ENCODE data around the gene DUOX2. TPM values are rescaled to one million over a fixed set of nuclear protein-coding genes. Genes with fewer than 3 reads are reported as not detected.

DUOX2 gene
- polyA plus RNA-seq, 1 donor from 2014 or later = not detected

- Histone ChIP-seq H3K27ac (ENCODE audit: low read length) (no peak overlapping the region), H4K20me1 (ENCODE audit: insufficient read depth) (no peaks in the 10 kb centered on the region), H3K79me2 (replicated peaks; ENCODE audit: insufficient read depth, low read length) (no peaks in the 10 kb centered on the region), H3K4me3 (ENCODE audit: low read length) (no peak overlapping the region), H3K9ac (ENCODE audit: low read length) (no peak overlapping the region), H3K4me2 (ENCODE audit: low read length) (no peak overlapping the region), H3K9me2 (ENCODE audit: insufficient read depth, low read length) (no peaks in the 10 kb centered on the region), H3K27me3 (ENCODE audit: insufficient read depth, low read depth, low read length) (no peaks in the 10 kb centered on the region), H3K36me3 (ENCODE audit: insufficient read depth, low read length) (no peaks in the 10 kb centered on the region), H2AFZ (ENCODE audit: low read depth, low read length) (no peak overlapping the region), H3K9me3 (ENCODE audit: low read length) (no peaks in the 10 kb centered on the region), H3F3A (ENCODE audit: insufficient read depth, low read length, poor library complexity, severe bottlenecking) (no peaks in the 10 kb centered on the region)
- TF ChIP-seq TAF1 (IDR thresholded peaks at IDR 0.05; ENCODE audit: low read depth) (no peak), RAD21 (conservative IDR thresholded peaks at IDR 0.05) (no peak), SMC3 (conservative IDR thresholded peaks at IDR 0.05; ENCODE audit: poor library complexity) (no peak), POLR2AphosphoS5 (IDR thresholded peaks at IDR 0.05) (no peak), EZH2 (IDR thresholded peaks at IDR 0.05; ENCODE audit: borderline replicate concordance, insufficient read depth, low read length, poor library complexity, severe bottlenecking) (no peak), REST (IDR thresholded peaks at IDR 0.05; ENCODE audit: borderline replicate concordance) (no peak), EP300 (conservative IDR thresholded peaks at IDR 0.05; ENCODE audit: poor library complexity, severe bottlenecking) (no peak), CTCF (IDR thresholded peaks at IDR 0.05; ENCODE audit: poor library complexity, severe bottlenecking) (no peak), MXI1 (conservative IDR thresholded peaks at IDR 0.05; ENCODE audit: poor library complexity, severe bottlenecking) (no peak)
Measured at GRCh38 chr15:45100884-45101625, 12.9 kb downstream of the DUOX2 start.

GRCh38 chr15:45099549-45100165 lies 14.3 kb downstream of the DUOX2 start:
- H3K27me3 ChIP-seq (ENCODE audit: insufficient read depth, low read depth, low read length) = no peaks in the 10 kb centered on the region
- no peak overlapping the region for H3K27ac ChIP-seq (ENCODE audit: low read length)
- no peaks in the 10 kb centered on the region for H3K36me3 ChIP-seq (ENCODE audit: insufficient read depth, low read length)
- H3K4me3 ChIP-seq (ENCODE audit: low read length) = no peak overlapping the region
- TF ChIP-seq REST (IDR thresholded peaks at IDR 0.05; ENCODE audit: borderline replicate concordance) (no peak), CTCF (IDR thresholded peaks at IDR 0.05; ENCODE audit: poor library complexity, severe bottlenecking) (no peak), RAD21 (conservative IDR thresholded peaks at IDR 0.05) (no peak), POLR2AphosphoS5 (IDR thresholded peaks at IDR 0.05) (no peak), EP300 (conservative IDR thresholded peaks at IDR 0.05; ENCODE audit: poor library complexity, severe bottlenecking) (no peak), EZH2 (IDR thresholded peaks at IDR 0.05; ENCODE audit: borderline replicate concordance, insufficient read depth, low read length, poor library complexity, severe bottlenecking) (no peak), SMC3 (conservative IDR thresholded peaks at IDR 0.05; ENCODE audit: poor library complexity) (no peak), MXI1 (conservative IDR thresholded peaks at IDR 0.05; ENCODE audit: poor library complexity, severe bottlenecking) (no peak), TAF1 (IDR thresholded peaks at IDR 0.05; ENCODE audit: low read depth) (no peak)
- H3F3A ChIP-seq (ENCODE audit: insufficient read depth, low read length, poor library complexity, severe bottlenecking) = no peaks in the 10 kb centered on the region
- no peak overlapping the region for H3K9ac ChIP-seq (ENCODE audit: low read length)
- H3K9me2 ChIP-seq (ENCODE audit: insufficient read depth, low read length) = no peaks in the 10 kb centered on the region
- H2AFZ ChIP-seq (ENCODE audit: low read depth, low read length) = no peak overlapping the region
- no peaks in the 10 kb centered on the region for H4K20me1 ChIP-seq (ENCODE audit: insufficient read depth)
- H3K79me2 ChIP-seq (replicated peaks; ENCODE audit: insufficient read depth, low read length) = no peaks in the 10 kb centered on the region
- H3K4me2 ChIP-seq (ENCODE audit: low read length) = no peak overlapping the region
- H3K9me3 ChIP-seq (ENCODE audit: low read length) = no peaks in the 10 kb centered on the region
